Frontal cortex (tissue), 3 donors: ENCODE results near the gene C17orf114.
"Not testable (repeated sequence)": the region's sequence is repeated elsewhere in the genome, so short reads cannot be mapped to it uniquely, and the experiment has no call there.

ENCODE experiments used
- DNase-seq, 2 donors: peaks; one replicate each; pipeline ENCODE4 v3.0.0; 2012; ENCODE audit warnings: low spot score in 2 of 2
- FAIRE-seq: peaks from 2 replicates; lab custom pipeline; 2012; peaks lifted over from hg19 to GRCh38; lab: Jason Lieb, UNC
- donor health status: control.
- donor health status: control.
- donor health status: control.

Gene C17orf114

DNA sequence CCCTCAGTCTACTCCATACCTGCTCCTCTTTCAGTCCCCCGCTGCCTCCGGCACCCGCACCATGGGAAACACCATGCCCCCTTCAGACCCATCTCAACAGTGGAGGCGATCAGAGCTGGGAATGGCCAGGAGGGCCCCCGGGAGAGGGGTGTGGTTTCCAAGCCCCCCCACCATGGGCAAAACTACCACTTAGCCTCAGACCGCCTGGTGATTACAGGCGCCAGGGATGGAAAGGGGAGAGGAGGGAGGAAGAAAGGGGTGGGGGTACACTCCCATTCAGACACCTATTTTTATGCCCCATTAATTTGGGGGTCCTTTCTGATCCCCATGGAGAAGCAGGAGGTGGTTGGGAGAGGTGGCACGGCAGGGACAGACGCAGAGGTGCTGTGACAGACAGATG lies at the start of gene C17orf114:
Gene C17orf114, minus strand, starts transcription at position 101 of the 400 bp plus-strand sequence.
- no peak for FAIRE-seq
- no peak for DNase-seq

DNA sequence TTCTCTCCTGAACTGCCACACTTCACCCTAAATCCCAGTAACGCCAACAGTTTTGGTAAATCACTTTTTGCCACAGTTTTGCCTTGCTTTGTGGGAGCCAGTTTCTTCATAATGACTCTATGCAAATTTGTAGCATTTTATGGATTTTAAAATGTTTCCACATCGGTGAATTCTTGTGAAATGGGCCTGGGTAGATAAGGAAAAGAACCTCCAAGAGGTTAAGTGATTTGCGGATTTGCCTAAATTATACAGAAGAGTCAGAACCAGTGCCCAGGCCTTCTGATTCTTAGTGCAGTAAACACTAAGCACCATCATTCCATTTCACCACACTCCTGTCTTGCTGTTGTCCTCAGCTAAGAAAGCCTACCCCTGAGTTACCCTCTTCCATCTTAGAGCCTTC lies 49.0 kb upstream of the C17orf114 start:
- FAIRE-seq: no peak
- no peak for DNase-seq

DNA sequence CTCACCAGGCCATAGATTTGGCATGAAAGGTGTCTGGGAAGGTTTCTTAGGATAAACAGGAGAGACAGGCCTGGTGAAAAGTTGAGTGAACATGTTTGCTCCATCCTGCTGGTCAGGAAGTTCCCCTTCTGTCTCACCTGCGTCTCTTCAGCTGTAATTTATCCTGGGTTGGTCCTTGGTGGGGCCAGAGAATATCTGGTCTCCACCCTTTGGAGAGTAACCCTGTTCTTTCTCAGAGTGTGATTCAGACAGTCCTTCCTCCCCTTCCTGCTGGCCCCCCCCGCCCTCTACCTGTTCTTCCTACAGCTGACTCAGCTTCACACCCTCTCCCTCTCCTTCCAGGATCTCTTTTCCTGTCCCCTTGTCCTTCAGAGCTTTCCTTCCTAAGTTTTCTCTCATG lies 48.1 kb upstream of the C17orf114 start:
- DNase-seq (no peak), FAIRE-seq (no peak)

- FAIRE-seq (no peak), DNase-seq (no peak)
Measured at GRCh38 chr17:4849011-4849536, 46.9 kb upstream of the C17orf114 start.

GRCh38 chr17:4846635-4847390 lies 44.7 kb upstream of the C17orf114 start:
- no peak for FAIRE-seq
- DNase-seq: no peak

DNA sequence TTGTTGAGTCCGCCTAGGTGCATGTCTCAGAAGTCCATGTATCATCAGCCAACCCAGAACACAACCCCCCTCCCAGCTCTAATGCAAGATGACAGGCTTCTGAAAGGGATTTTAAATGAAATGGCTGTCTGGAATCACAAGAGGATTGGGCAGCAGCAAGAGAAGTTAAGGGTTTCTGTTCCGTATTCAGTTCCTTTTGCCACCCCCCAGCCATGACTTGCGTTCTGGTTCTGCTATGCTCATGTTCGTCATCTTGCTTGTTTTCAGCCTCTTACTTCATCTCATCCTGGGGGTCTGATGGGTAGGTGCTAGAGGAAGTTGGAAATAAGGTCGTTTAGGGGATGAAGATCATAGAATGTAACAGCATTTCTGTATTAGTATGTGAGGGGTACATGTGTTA lies 43.0 kb upstream of the C17orf114 start:
- FAIRE-seq (no peak), DNase-seq (no peak)

DNA sequence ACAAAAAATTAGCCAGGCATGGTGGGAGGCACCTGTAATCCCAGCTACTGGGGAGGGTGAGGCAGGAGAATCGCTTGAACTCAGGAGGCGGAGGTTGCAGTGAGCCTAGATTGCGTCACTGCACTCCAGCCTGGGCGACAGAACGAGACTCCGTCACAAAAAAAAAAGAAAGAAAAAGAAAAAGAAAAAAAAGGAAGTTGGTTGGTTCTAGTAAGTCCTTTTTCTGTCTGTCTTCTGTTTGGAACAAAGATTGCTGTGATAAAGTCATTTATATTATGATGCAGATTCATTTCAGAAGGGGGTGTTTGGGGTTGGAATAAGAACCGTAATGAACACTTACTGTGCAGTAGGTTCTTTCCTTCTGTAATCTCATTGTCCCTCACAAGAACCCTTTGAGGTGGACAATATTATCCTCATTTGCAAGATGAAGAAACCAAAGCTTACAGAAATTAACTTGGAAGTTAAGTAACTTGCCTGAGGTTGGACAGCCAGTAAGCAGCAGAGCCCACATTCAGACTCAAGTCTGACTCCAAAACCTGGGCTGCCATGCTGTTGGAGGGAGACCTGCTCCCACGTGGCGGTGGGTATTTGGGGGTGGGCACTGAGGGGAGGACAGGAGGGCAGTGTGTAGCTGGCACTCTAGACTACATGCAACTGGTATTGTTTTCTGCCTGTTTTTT lies 41.3 kb upstream of the C17orf114 start:
- DNase-seq (no peak), FAIRE-seq (no peak)

DNA sequence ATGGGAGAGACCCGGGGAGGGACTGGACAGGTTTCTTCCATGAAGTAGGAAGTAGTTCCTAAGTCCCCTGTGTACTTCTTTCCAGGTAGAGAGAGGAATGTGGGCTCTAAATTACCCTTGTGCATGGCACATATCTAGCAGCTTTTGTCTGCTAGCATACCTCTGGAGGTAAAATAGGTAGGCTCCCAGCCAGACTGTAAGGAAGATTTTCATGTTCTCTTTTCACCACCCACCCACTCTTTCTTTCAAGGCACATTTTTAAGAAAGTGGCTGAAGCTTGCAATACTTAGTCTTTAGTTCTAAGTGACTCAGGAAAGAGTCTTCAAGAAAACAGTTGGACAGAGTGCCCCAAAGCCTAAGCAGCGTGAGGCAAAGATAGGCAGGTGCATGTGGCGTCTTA lies 40.2 kb upstream of the C17orf114 start:
- no peak for DNase-seq
- no peak for FAIRE-seq

- FAIRE-seq: no peak
- DNase-seq: no peak
Measured at GRCh38 chr17:4840893-4841242, 38.7 kb upstream of the C17orf114 start.

GRCh38 chr17:4839965-4840892 lies 38.1 kb upstream of the C17orf114 start:
- FAIRE-seq: no peak
- DNase-seq: no peak

GRCh38 chr17:4839221-4839620 lies 37.1 kb upstream of the C17orf114 start:
- DNase-seq: no peak
- no peak for FAIRE-seq

DNA sequence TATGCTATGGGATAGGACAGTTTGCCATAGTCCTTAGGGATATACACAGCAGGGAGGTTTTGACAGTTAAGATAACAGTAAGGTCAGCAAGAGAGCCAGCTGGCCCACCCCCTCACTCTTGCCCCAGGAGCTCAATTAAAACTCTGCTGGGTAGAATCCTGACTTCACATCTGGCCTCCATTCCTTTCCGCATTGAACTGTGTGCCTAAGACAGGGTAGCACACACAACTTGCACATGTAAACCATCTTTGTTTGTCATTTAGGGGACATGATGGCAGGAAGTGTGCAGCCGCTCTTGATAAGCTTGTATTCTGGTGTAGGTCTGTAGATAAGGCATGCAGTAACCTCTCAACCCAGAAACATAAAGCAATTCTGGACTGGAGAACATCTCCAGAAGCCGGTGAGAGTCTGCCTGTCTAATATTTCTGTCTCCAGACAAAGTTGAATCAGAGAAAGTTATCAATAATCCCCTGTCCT lies 36.2 kb upstream of the C17orf114 start:
- no peak for DNase-seq
- no peak for FAIRE-seq

DNA sequence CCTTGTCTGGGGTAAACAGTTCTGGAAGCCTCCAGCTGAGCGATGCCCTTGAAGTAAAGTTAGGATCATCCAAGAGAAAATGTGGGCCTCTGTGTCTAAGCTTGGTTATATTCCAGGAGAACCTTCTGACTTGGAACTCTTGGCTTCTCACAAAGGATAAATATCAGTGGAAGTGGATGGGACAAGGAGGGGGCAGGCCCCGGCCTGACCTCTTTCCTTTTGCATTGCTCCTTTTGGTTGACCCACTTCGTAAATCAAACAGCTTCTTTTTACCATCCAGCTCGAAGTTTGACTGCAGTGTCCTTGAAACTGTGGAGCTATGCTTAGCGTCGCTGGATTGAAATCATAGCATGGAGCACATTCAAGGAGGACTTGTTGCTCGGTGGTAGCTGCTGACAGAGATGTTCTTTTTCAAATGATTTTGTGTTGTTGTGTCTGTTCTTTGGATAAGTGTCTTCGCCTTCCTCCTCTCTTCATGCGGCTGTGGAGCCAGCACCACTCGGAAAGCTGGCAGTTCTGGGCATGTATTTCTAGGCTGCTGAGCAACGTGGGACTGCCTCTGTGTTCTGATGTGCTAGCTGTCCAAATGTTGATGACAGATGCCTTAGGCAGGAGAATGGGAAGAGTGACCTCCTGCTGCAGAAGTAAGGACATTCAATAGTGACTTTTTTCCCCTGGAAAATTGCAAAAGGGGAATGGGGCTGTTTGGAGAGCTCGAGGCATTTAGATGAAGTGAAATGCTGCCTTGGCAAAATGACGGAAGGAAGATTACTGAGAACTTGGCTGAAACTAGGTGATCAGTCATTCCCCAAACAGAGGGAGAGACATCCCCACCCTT lies 35.6 kb upstream of the C17orf114 start:
- no peak for FAIRE-seq
- no peak for DNase-seq

DNA sequence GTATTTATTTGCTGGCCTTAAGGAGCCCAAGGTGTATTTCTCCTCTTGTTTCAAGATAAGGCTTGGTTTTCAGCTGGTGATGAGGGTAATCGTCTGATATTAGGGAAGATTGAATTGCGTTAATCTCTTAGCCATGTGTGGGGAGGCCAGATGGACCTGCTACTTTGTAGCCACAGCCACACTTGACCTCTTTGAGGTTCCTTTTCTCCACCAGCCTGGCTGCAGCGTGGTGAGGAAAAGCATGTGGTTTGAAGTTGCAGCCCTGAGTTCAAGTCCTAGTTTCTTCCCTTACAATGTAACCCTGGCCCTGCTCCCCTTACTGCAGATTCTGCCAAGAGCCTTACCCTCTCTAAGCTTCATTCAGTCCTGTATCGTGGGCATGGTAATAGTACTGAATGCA lies 34.1 kb upstream of the C17orf114 start:
- FAIRE-seq (no peak), DNase-seq (no peak)

GRCh38 chr17:4834681-4835020 lies 32.5 kb upstream of the C17orf114 start:
- DNase-seq: no peak
- FAIRE-seq: no peak

DNA sequence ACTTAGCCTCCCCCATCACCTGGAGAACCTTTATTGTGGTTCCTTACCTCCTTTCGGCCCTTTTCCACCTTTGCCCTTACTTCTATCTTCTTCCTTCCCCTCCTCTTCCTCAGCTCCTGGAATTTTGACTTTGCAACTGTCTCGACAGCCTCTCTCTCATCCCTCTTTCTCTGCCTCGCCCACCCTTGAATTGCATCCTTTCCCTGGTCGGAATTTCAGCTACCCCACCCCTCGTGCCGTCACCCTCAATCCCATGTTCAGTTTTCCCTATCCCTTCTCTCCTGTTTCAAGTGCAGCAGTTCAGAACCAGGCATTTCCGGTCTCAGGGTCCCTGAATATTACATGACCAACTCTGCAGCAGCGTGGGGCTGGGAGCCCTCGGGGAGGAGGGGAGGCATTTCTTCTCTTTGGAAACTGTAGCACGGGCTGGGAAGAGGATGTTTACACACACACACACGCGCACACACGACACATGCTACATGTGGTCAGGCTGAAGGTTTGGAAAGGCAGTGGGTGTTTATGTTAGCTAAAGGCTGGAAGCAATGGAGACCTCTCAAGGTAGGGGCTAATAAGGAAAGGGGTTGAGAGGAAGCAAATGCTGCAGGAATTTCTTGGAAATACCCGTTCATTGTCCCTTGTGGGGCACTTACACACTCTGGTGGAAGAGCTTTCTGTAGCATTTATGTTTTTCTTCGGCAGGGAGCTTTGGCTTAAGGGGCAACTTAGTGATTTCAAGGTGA lies 32.0 kb upstream of the C17orf114 start:
- FAIRE-seq: no peak
- DNase-seq: no peak

- peak; percentile 97 for DNase-seq
Measured at GRCh38 chr17:4833178-4833940, 31.2 kb upstream of the C17orf114 start, which contains the start of gene MINK1. Gene MINK1 (plus strand): TSS chr17:4833340. CDS start chr17:4833584, 244 bp downstream.

GRCh38 chr17:4832829-4833177 lies 30.7 kb upstream of the C17orf114 start:
- FAIRE-seq, DNase-seq: not testable (repeated sequence)

More at GRCh38 chr17:4833178-4833940, 31.2 kb upstream of the C17orf114 start, which contains the start of gene MINK1:
- no peak for FAIRE-seq
